Measurements from ENCODE around the gene KLHL35. TPM values are rescaled to one million over a fixed set of nuclear protein-coding genes. Genes with fewer than 3 reads are reported as not detected.

The KLHL35 gene
- total RNA-seq, 1 donor from 2014 or later = 0.77 TPM

- H3K27me3 ChIP-seq (ENCODE audit: insufficient read depth, low read length) = no peaks in the 10 kb centered on the region
- no peak overlapping the region for H3K4me2 ChIP-seq (ENCODE audit: low read length)
- Mint-ChIP-seq H3K27ac (ENCODE audit: unreplicated experiment) (no peak overlapping the region), H3K9me3 (ENCODE audit: unreplicated experiment) (no peaks in the 10 kb centered on the region), H3K27me3 (ENCODE audit: low read depth, unreplicated experiment) (peaks cover 12% of the 10 kb centered on the region), H3K36me3 (ENCODE audit: low read depth, unreplicated experiment) (no peaks in the 10 kb centered on the region), H3K4me3 (ENCODE audit: unreplicated experiment) (no peak overlapping the region), H3K4me1 (ENCODE audit: low read depth, unreplicated experiment) (peaks cover 8% of the 10 kb centered on the region)
- H3K36me3 ChIP-seq (ENCODE audit: insufficient read depth, low read length) = no peaks in the 10 kb centered on the region
- H4K20me1 ChIP-seq (ENCODE audit: insufficient read depth, low read length) = no peaks in the 10 kb centered on the region
- H3K79me2 ChIP-seq (ENCODE audit: insufficient read depth, low read length) = no peaks in the 10 kb centered on the region
- H3K4me1 ChIP-seq (ENCODE audit: insufficient read depth, low read length) = peaks cover 15% of the 10 kb centered on the region
- no peak overlapping the region for H3K9ac ChIP-seq (ENCODE audit: low read length)
- H3K4me3 ChIP-seq (ENCODE audit: insufficient read depth, low read depth, low read length) = no peak overlapping the region
- no peak overlapping the region for H3K27ac ChIP-seq (ENCODE audit: low read depth, low read length)
- no peak for DNase-seq (ENCODE audit: low read depth)
- TF ChIP-seq EZH2 (IDR thresholded peaks at IDR 0.05; ENCODE audit: insufficient read depth, low read length) = no peak
- TF ChIP-seq CTCF (IDR thresholded peaks at IDR 0.05; ENCODE audit: insufficient read depth, low read depth, low read length) = no peak
- no peak overlapping the region for H2AFZ ChIP-seq (ENCODE audit: low read depth, low read length)
- no peaks in the 10 kb centered on the region for H3K9me3 ChIP-seq (ENCODE audit: insufficient read depth, low read depth, low read length)
- no peak for FAIRE-seq
These were observed 29.2 kb upstream of the KLHL35 start for GRCh38 chr11:75462117-75462653.

- no peaks in the 10 kb centered on the region for H3K9me3 Mint-ChIP-seq (ENCODE audit: unreplicated experiment)
- Histone ChIP-seq H3K79me2 (ENCODE audit: insufficient read depth, low read length) (no peaks in the 10 kb centered on the region), H3K27me3 (ENCODE audit: insufficient read depth, low read length) (no peaks in the 10 kb centered on the region), H3K9ac (ENCODE audit: low read length) (no peak overlapping the region), H3K4me1 (ENCODE audit: insufficient read depth, low read length) (peaks cover 10% of the 10 kb centered on the region), H3K27ac (ENCODE audit: low read depth, low read length) (no peak overlapping the region), H3K36me3 (ENCODE audit: insufficient read depth, low read length) (no peaks in the 10 kb centered on the region), H3K4me2 (ENCODE audit: low read length) (no peak overlapping the region), H3K4me3 (ENCODE audit: insufficient read depth, low read depth, low read length) (no peak overlapping the region), H2AFZ (ENCODE audit: low read depth, low read length) (no peak overlapping the region), H3K9me3 (ENCODE audit: insufficient read depth, low read depth, low read length) (no peaks in the 10 kb centered on the region), H4K20me1 (ENCODE audit: insufficient read depth, low read length) (no peaks in the 10 kb centered on the region)
- H3K36me3 Mint-ChIP-seq (ENCODE audit: low read depth, unreplicated experiment) = no peaks in the 10 kb centered on the region
- TF ChIP-seq EZH2 (IDR thresholded peaks at IDR 0.05; ENCODE audit: insufficient read depth, low read length) (no peak), CTCF (IDR thresholded peaks at IDR 0.05; ENCODE audit: insufficient read depth, low read depth, low read length) (no peak)
- H3K4me3 Mint-ChIP-seq (ENCODE audit: unreplicated experiment) = no peak overlapping the region
- peaks cover 8% of the 10 kb centered on the region for H3K4me1 Mint-ChIP-seq (ENCODE audit: low read depth, unreplicated experiment)
- DNase-seq (ENCODE audit: low read depth) = no peak
- peaks cover 9% of the 10 kb centered on the region for H3K27me3 Mint-ChIP-seq (ENCODE audit: low read depth, unreplicated experiment)
- no peak for FAIRE-seq
- H3K27ac Mint-ChIP-seq (ENCODE audit: unreplicated experiment) = no peak overlapping the region
These were observed 28.1 kb upstream of the KLHL35 start for GRCh38 chr11:75461151-75461550.

GRCh38 chr11:75456596-75457183, 23.7 kb upstream of the KLHL35 start:
- DNase-seq (ENCODE audit: low read depth) = no peak
- H3K27me3 ChIP-seq (ENCODE audit: insufficient read depth, low read length) = no peaks in the 10 kb centered on the region
- Mint-ChIP-seq H3K4me3 (ENCODE audit: unreplicated experiment) (no peak overlapping the region), H3K27ac (ENCODE audit: unreplicated experiment) (no peak overlapping the region), H3K27me3 (ENCODE audit: low read depth, unreplicated experiment) (peaks cover 19% of the 10 kb centered on the region), H3K36me3 (ENCODE audit: low read depth, unreplicated experiment) (peaks cover under 1% of the 10 kb centered on the region), H3K9me3 (ENCODE audit: unreplicated experiment) (no peaks in the 10 kb centered on the region), H3K4me1 (ENCODE audit: low read depth, unreplicated experiment) (no peaks in the 10 kb centered on the region)
- no peak overlapping the region for H3K9ac ChIP-seq (ENCODE audit: low read length)
- H3K9me3 ChIP-seq (ENCODE audit: insufficient read depth, low read depth, low read length) = no peaks in the 10 kb centered on the region
- no peaks in the 10 kb centered on the region for H4K20me1 ChIP-seq (ENCODE audit: insufficient read depth, low read length)
- H3K4me1 ChIP-seq (ENCODE audit: insufficient read depth, low read length) = peaks cover 6% of the 10 kb centered on the region
- H3K79me2 ChIP-seq (ENCODE audit: insufficient read depth, low read length) = no peaks in the 10 kb centered on the region
- no peak for TF ChIP-seq EZH2 (IDR thresholded peaks at IDR 0.05; ENCODE audit: insufficient read depth, low read length)
- no peak for TF ChIP-seq CTCF (IDR thresholded peaks at IDR 0.05; ENCODE audit: insufficient read depth, low read depth, low read length)
- FAIRE-seq = no peak
- no peak overlapping the region for H3K27ac ChIP-seq (ENCODE audit: low read depth, low read length)
- H2AFZ ChIP-seq (ENCODE audit: low read depth, low read length) = no peak overlapping the region
- H3K4me3 ChIP-seq (ENCODE audit: insufficient read depth, low read depth, low read length) = no peak overlapping the region
- no peak overlapping the region for H3K4me2 ChIP-seq (ENCODE audit: low read length)
- no peaks in the 10 kb centered on the region for H3K36me3 ChIP-seq (ENCODE audit: insufficient read depth, low read length)

All from astrocyte (in vitro differentiated cells and primary cell).